CD4-positive, CD25-positive, alpha-beta regulatory T cell (primary cell): ENCODE data around the gene PIP4K2B. TPM values are rescaled to one million over a fixed set of nuclear protein-coding genes. Genes with fewer than 3 reads are reported as not detected.

Experiments used
- ATAC-seq, 2 donors: fragments of 150-1000 bp; cut with Tn5 transposase; one replicate each; pipeline ENCODE4 v1.10.0; 2021; ENCODE audit warnings: low read depth in 2 of 2, moderate number of reproducible peaks in 2 of 2, moderate library complexity in 1 of 2
- DNase-seq, 3 donors: peaks; one replicate each; pipeline versions ENCODE4 v3.0.0 to v3.0.0-alpha.2; 2012 to 2022; ENCODE audit warnings: mixed read lengths in 1 of 3
- H3K27ac ChIP-seq: one replicate; pipeline ENCODE4 v1.7.0; 2013; ENCODE audit warnings: mild to moderate bottlenecking, low read length; ENCODE audit not compliant: insufficient read depth, poor library complexity, severe bottlenecking
- H3K27me3 ChIP-seq: one replicate; pipeline ENCODE4 v1.7.0; 2013; ENCODE audit warnings: low read length; ENCODE audit not compliant: control insufficient read depth, insufficient read depth
- H3K36me3 ChIP-seq: one replicate; pipeline ENCODE4 v1.7.0; 2013; ENCODE audit warnings: mild to moderate bottlenecking, low read length, moderate library complexity; ENCODE audit not compliant: control insufficient read depth, insufficient read depth
- H3K4me1 ChIP-seq: 2 replicates; pipeline ENCODE4 v1.7.0; 2013; ENCODE audit warnings: mild to moderate bottlenecking, low read length; ENCODE audit not compliant: insufficient read depth, control insufficient read depth, poor library complexity, severe bottlenecking
- H3K4me3 ChIP-seq: one replicate; pipeline ENCODE4 v1.7.0; 2013; ENCODE audit warnings: low read depth, mild to moderate bottlenecking, low read length, moderate library complexity
- H3K9me3 ChIP-seq, 2 experiments: 1 replicate in 1 of 2; 2 replicates in 1 of 2; pipeline ENCODE4 v1.7.0; 2013; ENCODE audit warnings: low read length in 2 of 2, mild to moderate bottlenecking in 1 of 2, moderate library complexity in 1 of 2; ENCODE audit not compliant: control insufficient read depth in 2 of 2
- H3K27ac Mint-ChIP-seq, 3 donors: one replicate each; pipeline ENCODE4 v1.8.0; 2020 to 2022; ENCODE audit warnings: mild to moderate bottlenecking in 3 of 3, mixed read lengths in 3 of 3, moderate library complexity in 2 of 3
- H3K27me3 Mint-ChIP-seq: one replicate; pipeline ENCODE4 v1.8.0; 2022; ENCODE audit warnings: mild to moderate bottlenecking, mixed read lengths
- H3K36me3 Mint-ChIP-seq: one replicate; pipeline ENCODE4 v1.8.0; 2020; ENCODE audit warnings: mixed read lengths
- H3K4me1 Mint-ChIP-seq, 4 donors: one replicate each; pipeline ENCODE4 v1.8.0; 2020 to 2022; ENCODE audit warnings: mixed read lengths in 4 of 4, mild to moderate bottlenecking in 1 of 4
- H3K4me3 Mint-ChIP-seq, 4 donors: one replicate each; pipeline ENCODE4 v1.8.0; 2020 to 2022; ENCODE audit warnings: mild to moderate bottlenecking in 4 of 4, mixed read lengths in 4 of 4, moderate library complexity in 3 of 4
- H3K9me3 Mint-ChIP-seq, 7 donors: one replicate each; pipeline ENCODE4 v1.8.0; 2020 to 2022; ENCODE audit warnings: mixed read lengths in 7 of 7, mild to moderate bottlenecking in 3 of 7, moderate library complexity in 2 of 7
- polyA plus RNA-seq, 4 donors: library from polyadenylated mRNA; unstranded; fragments of 300-500 nt; fragmentation: Illumina TruSeq; gene quantifications; one replicate each; pipeline ENCODE4 v1.2.3, GENCODE V29; 2021
- total RNA-seq: library from RNA; stranded (reverse); gene quantifications from one replicate; pipeline ENCODE4 v1.2.3, GENCODE V29; 2022

The PIP4K2B gene
- total RNA-seq (29.5 TPM), polyA plus RNA-seq (10 to 100 TPM; 11.6 to 18.5 (median 16.9) TPM)

GRCh38 chr17:38799501-38800236 lies at the start of gene PIP4K2B:
Gene PIP4K2B (minus strand): TSS chr17:38799556. CDS start chr17:38799424, 132 bp downstream.
- H3K27me3 Mint-ChIP-seq = no peaks in the 10 kb centered on the region
- peak within 1 kb of the TSS; percentile 91 to 96 (median 94) for H3K4me3 Mint-ChIP-seq
- H3K4me1 Mint-ChIP-seq = peaks cover 16 to 44% (median 37%) of the 10 kb centered on the region in 4 donors
- H3K4me3 ChIP-seq = peak within 1 kb of the TSS; percentile 88
- H3K4me1 ChIP-seq = peaks cover 25% of the 10 kb centered on the region
- ATAC-seq (peak; percentile 74 to 76), DNase-seq (peak; percentile 80 to 94 (median 82))
- peak within 1 kb of the TSS; percentile 87 to 94 (median 91) for H3K27ac Mint-ChIP-seq
- H3K27ac ChIP-seq = peak within 1 kb of the TSS; percentile 87
- no peaks in the 10 kb centered on the region for H3K9me3 ChIP-seq
- peaks cover 29% of the 10 kb centered on the region for H3K36me3 Mint-ChIP-seq
- H3K36me3 ChIP-seq = peaks cover 30% of the 10 kb centered on the region
- H3K9me3 Mint-ChIP-seq = no peaks in the 10 kb centered on the region
- no peaks in the 10 kb centered on the region for H3K27me3 ChIP-seq

- no peaks in the 10 kb centered on the region for H3K27me3 Mint-ChIP-seq
- H3K27ac Mint-ChIP-seq = peak overlapping the region in 1 of 3 donors; percentile 20
- no peak overlapping the region for H3K27ac ChIP-seq
- H3K27me3 ChIP-seq = no peaks in the 10 kb centered on the region
- H3K4me3 ChIP-seq = no peak overlapping the region
- H3K9me3 Mint-ChIP-seq = no peaks in the 10 kb centered on the region
- H3K4me1 ChIP-seq = peaks cover 30% of the 10 kb centered on the region
- peaks cover 41% of the 10 kb centered on the region for H3K36me3 Mint-ChIP-seq
- no peaks in the 10 kb centered on the region for H3K9me3 ChIP-seq
- H3K4me1 Mint-ChIP-seq = peaks cover 9 to 33% (median 29%) of the 10 kb centered on the region in 4 donors
- no peak for ATAC-seq
- H3K36me3 ChIP-seq = peaks cover 46% of the 10 kb centered on the region
- no peak for DNase-seq
- no peak overlapping the region for H3K4me3 Mint-ChIP-seq
Observed at GRCh38 chr17:38848557-38848891, 49.2 kb upstream of the PIP4K2B start.

- H3K27me3 Mint-ChIP-seq = no peaks in the 10 kb centered on the region
- no peaks in the 10 kb centered on the region for H3K4me1 ChIP-seq
- H3K27me3 ChIP-seq = no peaks in the 10 kb centered on the region
- H3K4me1 Mint-ChIP-seq = peaks cover 0 to 4% (median 0%) of the 10 kb centered on the region in 4 donors
- no peaks in the 10 kb centered on the region for H3K9me3 ChIP-seq
- H3K27ac ChIP-seq = no peak overlapping the region
- ATAC-seq (no peak), DNase-seq (no peak)
- peaks cover 6% of the 10 kb centered on the region for H3K36me3 Mint-ChIP-seq
- H3K4me3 ChIP-seq = no peak overlapping the region
- no peaks in the 10 kb centered on the region for H3K9me3 Mint-ChIP-seq
- no peak overlapping the region for H3K27ac Mint-ChIP-seq
- H3K36me3 ChIP-seq = peaks cover 20% of the 10 kb centered on the region
- H3K4me3 Mint-ChIP-seq = no peak overlapping the region
Observed at GRCh38 chr17:38844261-38844757, 45.0 kb upstream of the PIP4K2B start.

GRCh38 chr17:38825762-38826247 lies 26.4 kb upstream of the PIP4K2B start:
- Mint-ChIP-seq H3K36me3 (peaks cover 10% of the 10 kb centered on the region), H3K4me1 (peaks cover 0 to 34% (median 25%) of the 10 kb centered on the region in 4 donors), H3K27ac (peak overlapping the region; percentile 98 to 100 (median 100)), H3K27me3 (peaks cover 10% of the 10 kb centered on the region), H3K4me3 (peak overlapping the region; percentile 95 to 99 (median 98)), H3K9me3 (peaks cover 0 to 3% (median 0%) of the 10 kb centered on the region in 7 donors)
- Histone ChIP-seq H3K36me3 (peaks cover 9% of the 10 kb centered on the region), H3K27ac (peak overlapping the region; percentile 99), H3K9me3 (no peaks in the 10 kb centered on the region), H3K4me3 (peak overlapping the region; percentile 93), H3K4me1 (peaks cover 12% of the 10 kb centered on the region), H3K27me3 (no peaks in the 10 kb centered on the region)
- ATAC-seq = no peak
- DNase-seq = no peak

GRCh38 chr17:38824899-38825761 lies 25.8 kb upstream of the PIP4K2B start, which contains the start of gene CWC25:
Gene CWC25 (minus strand): TSS chr17:38825321. CDS start chr17:38825183, 138 bp downstream.
- Mint-ChIP-seq H3K9me3 (peaks cover 0 to 3% (median 0%) of the 10 kb centered on the region in 7 donors), H3K27me3 (peaks cover 10% of the 10 kb centered on the region), H3K27ac (peak within 1 kb of the TSS; percentile 98 to 100 (median 100)), H3K4me1 (peaks cover 0 to 38% (median 28%) of the 10 kb centered on the region in 4 donors), H3K4me3 (peak within 1 kb of the TSS; percentile 95 to 99 (median 98)), H3K36me3 (peaks cover 17% of the 10 kb centered on the region)
- DNase-seq = peak; percentile 90 to 99 (median 97)
- Histone ChIP-seq H3K36me3 (peaks cover 16% of the 10 kb centered on the region), H3K9me3 (no peaks in the 10 kb centered on the region), H3K27me3 (no peaks in the 10 kb centered on the region), H3K27ac (peak within 1 kb of the TSS; percentile 99), H3K4me3 (peak within 1 kb of the TSS; percentile 93), H3K4me1 (peaks cover 12% of the 10 kb centered on the region)
- ATAC-seq = peak; percentile 82 to 85

GRCh38 chr17:38815576-38816193 lies 16.3 kb upstream of the PIP4K2B start:
- Mint-ChIP-seq H3K4me3 (no peak overlapping the region), H3K27ac (no peak overlapping the region), H3K36me3 (peaks cover 20% of the 10 kb centered on the region), H3K27me3 (no peaks in the 10 kb centered on the region), H3K4me1 (peaks cover 0 to 11% (median 9%) of the 10 kb centered on the region in 4 donors), H3K9me3 (no peaks in the 10 kb centered on the region)
- Histone ChIP-seq H3K27ac (no peak overlapping the region), H3K9me3 (no peaks in the 10 kb centered on the region), H3K4me1 (no peaks in the 10 kb centered on the region), H3K36me3 (peaks cover 51% of the 10 kb centered on the region), H3K27me3 (no peaks in the 10 kb centered on the region), H3K4me3 (no peak overlapping the region)
- ATAC-seq = no peak
- peak in 1 of 3 donors; percentile 20 for DNase-seq

GRCh38 chr17:38809828-38810227 lies 10.5 kb upstream of the PIP4K2B start:
- Mint-ChIP-seq H3K27ac (no peak overlapping the region), H3K9me3 (no peaks in the 10 kb centered on the region), H3K4me3 (no peak overlapping the region), H3K27me3 (no peaks in the 10 kb centered on the region), H3K4me1 (peaks cover 0 to 3% (median 0%) of the 10 kb centered on the region in 4 donors), H3K36me3 (peaks cover 32% of the 10 kb centered on the region)
- ATAC-seq (no peak), DNase-seq (no peak)
- H3K4me3 ChIP-seq = no peak overlapping the region
- H3K27ac ChIP-seq = no peak overlapping the region
- peaks cover 69% of the 10 kb centered on the region for H3K36me3 ChIP-seq
- no peaks in the 10 kb centered on the region for H3K27me3 ChIP-seq
- no peaks in the 10 kb centered on the region for H3K9me3 ChIP-seq
- H3K4me1 ChIP-seq = no peaks in the 10 kb centered on the region
